Measurements from ENCODE around the gene ST8SIA6.
A peak's percentile ranks its signal among the peaks of the same experiment; 100 is the strongest.
"Not testable (repeated sequence)": the region's sequence is repeated elsewhere in the genome, so short reads cannot be mapped to it uniquely, and the experiment has no call there.

Gene ST8SIA6

GRCh38 chr10:17456032-17456548, 1.7 kb upstream of the ST8SIA6 start:
- no peak for DNase-seq (ENCODE audit: low spot score)

GRCh38 chr10:17455015-17455520, 673 bp upstream of the ST8SIA6 start:
- DNase-seq (ENCODE audit: low spot score) = no peak

GRCh38 chr10:17453373-17454091, 863 bp downstream of the ST8SIA6 start:
- DNase-seq (ENCODE audit: low spot score) = peak; percentile 54

- DNase-seq (ENCODE audit: low spot score) = no peak
These were observed 1.4 kb downstream of the ST8SIA6 start for GRCh38 chr10:17453035-17453372.

GRCh38 chr10:17452060-17452841, 2.1 kb downstream of the ST8SIA6 start:
- no peak for DNase-seq (ENCODE audit: low spot score)

GRCh38 chr10:17450024-17450423, 4.4 kb downstream of the ST8SIA6 start:
- DNase-seq (ENCODE audit: low spot score) = no peak

- no peak for DNase-seq (ENCODE audit: low spot score)
These were observed 8.9 kb downstream of the ST8SIA6 start for GRCh38 chr10:17445400-17445998.

GRCh38 chr10:17444388-17444714, 10.0 kb downstream of the ST8SIA6 start:
- no peak for DNase-seq (ENCODE audit: low spot score)

- no peak for DNase-seq (ENCODE audit: low spot score)
These were observed 10.5 kb downstream of the ST8SIA6 start for GRCh38 chr10:17443707-17444387.

GRCh38 chr10:17438583-17438982, 15.8 kb downstream of the ST8SIA6 start:
- no peak for DNase-seq (ENCODE audit: low spot score)

GRCh38 chr10:17436578-17436977, 17.8 kb downstream of the ST8SIA6 start:
- not testable (repeated sequence) for DNase-seq (ENCODE audit: low spot score)

GRCh38 chr10:17435953-17436352, 18.4 kb downstream of the ST8SIA6 start:
- DNase-seq (ENCODE audit: low spot score) = no peak

- no peak for DNase-seq (ENCODE audit: low spot score)
These were observed 19.2 kb downstream of the ST8SIA6 start for GRCh38 chr10:17435187-17435586.

- no peak for DNase-seq (ENCODE audit: low spot score)
These were observed 21.7 kb downstream of the ST8SIA6 start for GRCh38 chr10:17432723-17433122.

GRCh38 chr10:17431871-17432311, 22.5 kb downstream of the ST8SIA6 start:
- peak; percentile 44 for DNase-seq (ENCODE audit: low spot score)

GRCh38 chr10:17430647-17431355, 23.6 kb downstream of the ST8SIA6 start:
- DNase-seq (ENCODE audit: low spot score) = peak; percentile 63

GRCh38 chr10:17429490-17429889, 24.9 kb downstream of the ST8SIA6 start:
- DNase-seq (ENCODE audit: low spot score) = no peak

- no peak for DNase-seq (ENCODE audit: low spot score)
These were observed 25.9 kb downstream of the ST8SIA6 start for GRCh38 chr10:17428351-17429097.

GRCh38 chr10:17427666-17428350, 26.6 kb downstream of the ST8SIA6 start:
- no peak for DNase-seq (ENCODE audit: low spot score)

- DNase-seq (ENCODE audit: low spot score) = no peak
These were observed 27.2 kb downstream of the ST8SIA6 start for GRCh38 chr10:17427201-17427600.
